Ascending aorta (tissue), 2 donors: Measurements from ENCODE around the gene RAPSN. TPM values are rescaled to one million over a fixed set of nuclear protein-coding genes. Genes with fewer than 3 reads are reported as not detected.

ENCODE experiments used
- DNase-seq, 2 donors: peaks; one replicate each; pipeline ENCODE4 v3.0.0-alpha.2; 2019; ENCODE audit warnings: low spot score in 2 of 2
- H3K27ac ChIP-seq, 2 donors: fragments of 200-600 bp; sonication (generic); one replicate each; pipeline ENCODE4 v1.5.1; 2016 to 2017; ENCODE audit warnings: mild to moderate bottlenecking in 1 of 2
- H3K27me3 ChIP-seq: fragments of 200-600 bp; sonication (generic); one replicate; pipeline ENCODE4 v1.5.1; 2017
- H3K36me3 ChIP-seq, 2 donors: fragments of 200-600 bp; sonication (generic); one replicate each; pipeline ENCODE4 v1.5.1; 2016
- H3K4me1 ChIP-seq, 2 donors: fragments of 200-600 bp; sonication (generic); one replicate each; pipeline ENCODE4 v1.5.1; 2016 to 2017; ENCODE audit warnings: mild to moderate bottlenecking in 1 of 2
- H3K4me3 ChIP-seq, 2 donors: fragments of 200-600 bp; sonication (generic); one replicate each; pipeline ENCODE4 v1.5.1; 2016 to 2017; ENCODE audit warnings: mild to moderate bottlenecking in 1 of 2
- H3K9me3 ChIP-seq, 2 donors: fragments of 200-600 bp; sonication (generic); one replicate each; pipeline ENCODE4 v1.5.1; 2016
- CTCF ChIP-seq, 3 experiments: fragments of 200-600 bp in 2 of 3; fragments of 450-650 bp in 1 of 3; sonication (generic) in 2 of 3; IDR thresholded peaks; one replicate each; pipeline ENCODE4 v1.5.1; 2016 to 2019; ENCODE audit warnings: antibody characterized with exemption in 3 of 3, mild to moderate bottlenecking in 1 of 3, moderate library complexity in 1 of 3
- intact Hi-C: fragments of 100-400 bp; cut with DNase I; formaldehyde crosslinking; loops from one replicate; pipeline ENCODE4 v1.15.1; 2023
- total RNA-seq: library from RNA; depleted of rRNA; stranded (reverse); fragments of >200 nt; gene quantifications from one replicate; pipeline ENCODE4 v1.1.0, GENCODE V29; 2016

The RAPSN gene
- total RNA-seq, 1 donor from 2014 or later, result not detected

GRCh38 chr11:47410370-47411264 lies 38.3 kb downstream of the RAPSN start:
- intact Hi-C loops, result loop anchor here (10.0 kb wide), 2 partner anchors 496 to 1566 kb away; partner anchors contain the start of genes CRY2 and LRP4
- Histone ChIP-seq H3K36me3 (peaks cover 44 to 46% of the 10 kb centered on the region in 2 donors), H3K4me1 (peaks cover 19 to 48% of the 10 kb centered on the region in 2 donors), H3K9me3 (no peaks in the 10 kb centered on the region), H3K27me3 (no peaks in the 10 kb centered on the region), H3K4me3 (peak overlapping the region; percentile 82 to 87), H3K27ac (peak overlapping the region; percentile 95 to 99)
- DNase-seq, result no peak
- no peak for TF ChIP-seq CTCF (IDR thresholded peaks at IDR 0.05)

GRCh38 chr11:47409440-47410369 lies 39.2 kb downstream of the RAPSN start:
- Histone ChIP-seq H3K27ac (peak overlapping the region; percentile 95 to 99), H3K4me3 (peak overlapping the region; percentile 82 to 87), H3K27me3 (no peaks in the 10 kb centered on the region), H3K4me1 (peaks cover 10 to 42% of the 10 kb centered on the region in 2 donors), H3K36me3 (peaks cover 34 to 37% of the 10 kb centered on the region in 2 donors), H3K9me3 (no peaks in the 10 kb centered on the region)
- no peak for TF ChIP-seq CTCF (IDR thresholded peaks at IDR 0.05)
- DNase-seq, result no peak
- intact Hi-C loops, result loop anchor here (2.0 to 10.0 kb wide), 7 partner anchors 45 to 1565 kb away; partner anchors contain the start of genes ARFGAP2, CRY2, FNBP4 and KBTBD4

GRCh38 chr11:47408598-47409439 lies 40.1 kb downstream of the RAPSN start:
- TF ChIP-seq CTCF (IDR thresholded peaks at IDR 0.05), result no peak
- Histone ChIP-seq H3K36me3 (peaks cover 26 to 29% of the 10 kb centered on the region in 2 donors), H3K27ac (peak overlapping the region; percentile 95 to 99), H3K4me1 (peaks cover 10 to 34% of the 10 kb centered on the region in 2 donors), H3K4me3 (peak overlapping the region; percentile 82 to 87), H3K27me3 (no peaks in the 10 kb centered on the region), H3K9me3 (no peaks in the 10 kb centered on the region)
- peak in 1 of 2 donors; percentile 82 for DNase-seq
- intact Hi-C loops, result loop anchor here (1.0 to 5.0 kb wide), 8 partner anchors 17 to 1492 kb away; partner anchors contain the start of genes ARFGAP2, FNBP4, KBTBD4 and NDUFS3

GRCh38 chr11:47407746-47408590 lies 41.0 kb downstream of the RAPSN start, which contains the start of gene SLC39A13:
SLC39A13 (plus strand) TSS chr11:47408590; CDS start chr11:47410095, 1,505 bp downstream.
- DNase-seq, result peak; percentile 91 to 98
- intact Hi-C loops, result loop anchor here (1.0 to 5.0 kb wide), 8 partner anchors 18 to 1491 kb away; partner anchors contain the start of genes ARFGAP2, FNBP4, KBTBD4 and NDUFS3
- Histone ChIP-seq H3K4me1 (peaks cover 10 to 33% of the 10 kb centered on the region in 2 donors), H3K36me3 (peaks cover 19 to 20% of the 10 kb centered on the region in 2 donors), H3K27me3 (no peaks in the 10 kb centered on the region), H3K4me3 (peak within 1 kb of the TSS; percentile 82 to 87), H3K27ac (peak within 1 kb of the TSS; percentile 95 to 99), H3K9me3 (no peaks in the 10 kb centered on the region)
- TF ChIP-seq CTCF (IDR thresholded peaks at IDR 0.05), result peak; percentile 78 to 99 (median 85)
